Osteoblast (primary cell): ENCODE results near the gene GAL3ST2. TPM values are rescaled to one million over a fixed set of nuclear protein-coding genes. Genes with fewer than 3 reads are reported as not detected.

Source experiments
- DNase-seq: peaks from one replicate; pipeline ENCODE4 v3.0.0; 2011; ENCODE audit warnings: low spot score, mixed read lengths; ENCODE audit not compliant: insufficient read length; ENCODE audit errors: missing footprints
- H2AFZ ChIP-seq: 2 replicates; pipeline ENCODE4 v1.6.0; 2011; ENCODE audit warnings: mild to moderate bottlenecking, low read length
- H3K27ac ChIP-seq: 2 replicates; pipeline ENCODE4 v1.5.1; 2011; ENCODE audit warnings: mild to moderate bottlenecking, low read depth, low read length, moderate library complexity
- H3K27me3 ChIP-seq: 2 replicates; pipeline ENCODE4 v1.6.0; 2012; ENCODE audit warnings: mild to moderate bottlenecking, control low read depth, inconsistent platforms, low read length, moderate library complexity; ENCODE audit not compliant: insufficient read depth
- H3K36me3 ChIP-seq: 2 replicates; pipeline ENCODE4 v1.5.1; 2011; ENCODE audit warnings: mild to moderate bottlenecking, low read length, control low read depth, moderate library complexity; ENCODE audit not compliant: insufficient read depth
- H3K4me1 ChIP-seq: 2 replicates; pipeline ENCODE4 v1.5.1; 2011; ENCODE audit warnings: mild to moderate bottlenecking, low read length, control low read depth, moderate library complexity; ENCODE audit not compliant: insufficient read depth
- H3K4me2 ChIP-seq: 2 replicates; pipeline ENCODE4 v1.6.0; 2011; ENCODE audit warnings: mild to moderate bottlenecking, low read length; ENCODE audit not compliant: insufficient read depth
- H3K4me3 ChIP-seq: fragments of 200-600 bp; sonication (generic); 3 replicates; pipeline ENCODE4 v1.5.1; 2012; ENCODE audit warnings: mild to moderate bottlenecking, low read length, inconsistent platforms; ENCODE audit not compliant: insufficient read depth
- H3K79me2 ChIP-seq: 2 replicates; pipeline ENCODE4 v1.6.0; 2012; ENCODE audit warnings: mild to moderate bottlenecking, low read length, control low read depth, inconsistent platforms; ENCODE audit not compliant: insufficient read depth
- H3K9me3 ChIP-seq: 2 replicates; pipeline ENCODE4 v1.5.1; 2011; ENCODE audit warnings: low read depth, low read length, control low read depth
- H4K20me1 ChIP-seq: 2 replicates; pipeline ENCODE4 v1.6.0; 2012; ENCODE audit warnings: mild to moderate bottlenecking, low read length, control low read depth; ENCODE audit not compliant: insufficient read depth
- total RNA-seq: library from RNA; depleted of rRNA; stranded (reverse); fragments of >200 nt; gene quantifications from 2 replicates; pipeline ENCODE4 v1.2.3, GENCODE V29; 2012
- TF ChIP-seq, protein P1 (sequence below): IDR thresholded peaks from 2 replicates; pipeline ENCODE4 v1.5.1; 2011; ENCODE audit warnings: mild to moderate bottlenecking, low read depth, low read length, moderate library complexity; ENCODE audit errors: extremely low read depth

GAL3ST2 gene
- total RNA-seq, 1 donor = 0.36 TPM

DNA sequence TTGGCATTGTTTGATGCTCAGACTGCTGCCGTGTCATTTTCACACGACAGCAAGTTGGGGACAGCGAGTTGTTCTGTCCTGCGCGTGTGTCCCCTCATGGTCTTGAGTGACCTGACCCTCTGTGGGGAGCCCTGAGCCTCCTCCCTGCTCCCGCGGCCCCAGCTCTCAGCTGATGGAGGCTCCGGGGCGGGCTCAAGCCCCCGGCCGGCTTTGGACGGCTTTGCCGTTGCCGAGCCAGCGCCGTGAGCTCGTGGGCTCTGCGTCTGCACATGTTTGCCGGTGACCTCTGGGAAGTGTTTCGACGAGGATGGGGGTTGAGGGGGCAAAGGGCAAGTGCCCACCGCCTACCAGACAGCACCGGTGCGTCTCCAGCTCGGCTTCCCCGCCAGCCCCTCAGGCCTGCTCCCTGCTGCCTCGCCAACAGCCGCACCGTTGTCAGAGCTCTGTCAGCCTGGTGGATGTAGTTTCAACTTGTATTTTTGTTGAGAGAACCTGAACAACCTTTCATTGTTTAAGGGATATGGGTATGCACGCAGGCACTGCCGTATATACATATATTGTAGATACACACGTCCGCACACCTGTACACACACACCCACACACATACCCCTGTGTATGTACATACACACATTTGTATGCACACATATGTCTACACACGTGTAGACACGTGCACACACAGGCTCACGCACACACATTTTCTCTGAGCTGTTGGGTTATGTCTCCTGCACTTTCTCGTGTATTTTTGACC lies 68.4 kb downstream of the GAL3ST2 start:
- no peaks in the 10 kb centered on the region for H3K9me3 ChIP-seq
- peak; percentile 61 for DNase-seq
- H4K20me1 ChIP-seq = no peaks in the 10 kb centered on the region
- H3K79me2 ChIP-seq = no peaks in the 10 kb centered on the region
- no peak overlapping the region for H3K4me3 ChIP-seq
- H3K27ac ChIP-seq = no peak overlapping the region
- no peaks in the 10 kb centered on the region for H3K4me1 ChIP-seq
- no peaks in the 10 kb centered on the region for H3K36me3 ChIP-seq
- H3K4me2 ChIP-seq = peak overlapping the region; percentile 80
- no peak overlapping the region for H2AFZ ChIP-seq
- TF ChIP-seq, protein P1, sequence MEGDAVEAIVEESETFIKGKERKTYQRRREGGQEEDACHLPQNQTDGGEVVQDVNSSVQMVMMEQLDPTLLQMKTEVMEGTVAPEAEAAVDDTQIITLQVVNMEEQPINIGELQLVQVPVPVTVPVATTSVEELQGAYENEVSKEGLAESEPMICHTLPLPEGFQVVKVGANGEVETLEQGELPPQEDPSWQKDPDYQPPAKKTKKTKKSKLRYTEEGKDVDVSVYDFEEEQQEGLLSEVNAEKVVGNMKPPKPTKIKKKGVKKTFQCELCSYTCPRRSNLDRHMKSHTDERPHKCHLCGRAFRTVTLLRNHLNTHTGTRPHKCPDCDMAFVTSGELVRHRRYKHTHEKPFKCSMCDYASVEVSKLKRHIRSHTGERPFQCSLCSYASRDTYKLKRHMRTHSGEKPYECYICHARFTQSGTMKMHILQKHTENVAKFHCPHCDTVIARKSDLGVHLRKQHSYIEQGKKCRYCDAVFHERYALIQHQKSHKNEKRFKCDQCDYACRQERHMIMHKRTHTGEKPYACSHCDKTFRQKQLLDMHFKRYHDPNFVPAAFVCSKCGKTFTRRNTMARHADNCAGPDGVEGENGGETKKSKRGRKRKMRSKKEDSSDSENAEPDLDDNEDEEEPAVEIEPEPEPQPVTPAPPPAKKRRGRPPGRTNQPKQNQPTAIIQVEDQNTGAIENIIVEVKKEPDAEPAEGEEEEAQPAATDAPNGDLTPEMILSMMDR = no peak
- H3K27me3 ChIP-seq = peaks cover 4% of the 10 kb centered on the region

DNA sequence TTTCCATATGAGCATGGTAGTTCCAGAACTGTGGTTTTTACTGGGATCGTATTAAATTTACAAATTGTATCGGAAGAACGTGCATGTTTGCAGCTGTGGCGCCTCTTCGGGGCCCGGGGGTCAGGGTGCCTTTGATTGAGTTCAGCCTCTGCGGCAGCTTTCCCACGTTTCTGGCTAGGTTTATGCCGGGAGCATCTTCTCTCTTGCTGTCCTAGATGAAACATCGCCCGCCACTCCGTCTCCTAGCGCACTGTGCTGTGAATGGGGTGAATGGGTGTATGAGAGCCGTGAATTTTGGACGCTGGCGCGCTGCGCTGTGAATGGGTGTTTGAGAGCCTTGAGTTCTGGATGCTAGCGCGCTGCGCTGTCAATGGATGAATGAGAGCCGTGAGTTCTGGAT lies 69.8 kb downstream of the GAL3ST2 start:
- Histone ChIP-seq H3K79me2 (no peaks in the 10 kb centered on the region), H3K9me3 (no peaks in the 10 kb centered on the region), H3K27ac (no peak overlapping the region), H3K4me3 (no peak overlapping the region), H2AFZ (no peak overlapping the region), H3K27me3 (peaks cover 4% of the 10 kb centered on the region), H3K36me3 (no peaks in the 10 kb centered on the region), H3K4me2 (no peak overlapping the region), H3K4me1 (no peaks in the 10 kb centered on the region), H4K20me1 (no peaks in the 10 kb centered on the region)
- TF ChIP-seq, protein P1 = no peak
- DNase-seq = peak; percentile 82

- no peaks in the 10 kb centered on the region for H4K20me1 ChIP-seq
- H3K4me1 ChIP-seq = no peaks in the 10 kb centered on the region
- H3K79me2 ChIP-seq = no peaks in the 10 kb centered on the region
- H3K4me3 ChIP-seq = no peak overlapping the region
- TF ChIP-seq, protein P1 = no peak
- no peaks in the 10 kb centered on the region for H3K9me3 ChIP-seq
- peaks cover 4% of the 10 kb centered on the region for H3K27me3 ChIP-seq
- H2AFZ ChIP-seq = no peak overlapping the region
- H3K27ac ChIP-seq = no peak overlapping the region
- peak; percentile 79 for DNase-seq
- no peak overlapping the region for H3K4me2 ChIP-seq
- no peaks in the 10 kb centered on the region for H3K36me3 ChIP-seq
Measured at GRCh38 chr2:241848761-241849615, 72.4 kb downstream of the GAL3ST2 start.
